GF-D8 (cell line): ENCODE results near the gene LRRC28.

Source experiments
- DNase-seq: peaks from one replicate; lab custom pipeline; 2025; lab: John Stamatoyannopoulos, UW

LRRC28 gene

DNA sequence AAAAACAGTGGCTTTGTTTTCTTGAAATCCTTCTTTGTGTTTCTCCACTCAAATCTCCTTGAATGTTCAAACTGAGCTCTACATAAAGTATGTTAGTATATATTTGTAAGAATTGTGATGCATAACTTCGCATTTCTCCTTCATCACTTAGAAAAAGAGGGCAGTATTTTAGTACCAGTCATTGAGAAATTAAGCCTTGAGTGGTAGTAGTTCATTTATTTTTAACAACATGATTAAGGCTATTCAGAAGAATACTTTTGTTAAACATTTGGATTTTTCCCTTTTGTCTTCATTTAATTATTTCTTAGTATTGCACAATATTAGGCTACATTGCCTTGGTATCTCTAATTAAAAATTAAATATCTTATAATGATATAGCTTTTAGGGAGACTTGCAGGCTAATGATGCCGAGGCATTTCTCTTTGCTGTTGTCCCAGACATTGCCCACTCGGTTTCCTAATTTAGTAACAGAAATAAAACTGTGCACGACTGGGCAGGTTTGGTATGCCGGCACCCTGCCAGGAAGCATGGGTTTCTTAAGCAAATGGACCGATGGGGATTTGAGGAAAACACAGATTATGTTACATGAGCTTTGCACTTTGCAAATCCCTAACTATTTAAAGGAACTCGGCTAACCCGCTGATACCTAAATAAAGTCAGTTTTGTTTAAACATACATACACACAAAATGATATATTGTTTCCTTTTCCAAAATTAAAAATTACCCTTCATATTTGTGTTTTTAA, 54.7 kb downstream of the LRRC28 start:
- no peak for DNase-seq

DNA sequence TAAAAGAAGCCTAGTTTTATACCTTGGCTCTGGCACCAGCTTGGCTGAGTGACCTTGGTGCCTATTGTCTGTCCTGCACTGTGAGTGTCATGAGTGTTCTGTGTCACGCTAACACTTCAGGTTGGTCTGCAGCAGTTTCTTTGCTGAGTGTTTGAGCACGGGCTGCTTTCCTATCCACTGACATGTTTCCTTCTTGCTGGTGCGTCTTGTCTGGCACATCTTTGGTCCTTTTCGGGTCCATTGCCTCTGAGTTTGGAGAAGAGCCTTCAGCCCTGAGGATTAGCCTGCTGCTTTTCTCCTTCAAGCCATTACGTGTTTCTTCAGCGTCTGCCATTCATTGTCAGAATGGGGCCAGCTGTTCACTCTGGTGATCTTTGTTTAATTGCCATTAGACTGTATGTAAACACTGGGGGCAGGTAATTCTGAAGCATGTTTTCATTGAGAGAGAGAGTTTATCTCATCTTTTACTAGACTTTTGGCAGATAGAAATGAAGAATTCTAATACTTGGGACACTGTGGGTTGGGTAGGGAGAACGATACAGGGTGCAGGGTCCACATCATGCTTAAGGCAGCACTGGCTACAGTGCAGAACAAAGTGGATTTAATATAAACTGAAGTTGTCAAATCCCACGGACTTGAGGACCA, 55.5 kb downstream of the LRRC28 start:
- DNase-seq, result no peak

- no peak for DNase-seq
These were observed 56.5 kb downstream of the LRRC28 start for GRCh38 chr15:99307735-99308134.

DNA sequence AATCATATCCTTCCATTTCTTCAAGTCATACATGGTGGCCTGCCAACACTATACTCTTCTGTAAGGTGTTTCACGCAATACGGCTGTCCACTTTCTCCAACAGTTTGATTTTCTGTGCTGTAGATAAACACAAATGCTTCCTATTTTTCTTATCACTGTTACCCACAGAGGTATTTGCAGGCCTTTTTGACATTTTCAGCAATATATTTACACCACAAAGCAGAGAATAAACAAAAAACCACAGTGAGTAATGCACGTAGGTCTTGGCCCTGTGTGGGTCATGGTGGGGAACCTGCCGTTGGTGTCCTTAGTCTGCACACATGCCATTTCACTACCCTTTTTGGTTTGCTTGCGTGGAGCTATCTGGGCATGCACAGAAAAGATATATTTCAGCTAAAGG, 59.5 kb downstream of the LRRC28 start:
- DNase-seq, result no peak

- no peak for DNase-seq
These were observed 60.9 kb downstream of the LRRC28 start for GRCh38 chr15:99312228-99312627.

GRCh38 chr15:99312794-99313193, 61.5 kb downstream of the LRRC28 start:
- no peak for DNase-seq

GRCh38 chr15:99315636-99316035, 64.4 kb downstream of the LRRC28 start:
- no peak for DNase-seq

GRCh38 chr15:99320374-99321215, 69.3 kb downstream of the LRRC28 start:
- no peak for DNase-seq

DNA sequence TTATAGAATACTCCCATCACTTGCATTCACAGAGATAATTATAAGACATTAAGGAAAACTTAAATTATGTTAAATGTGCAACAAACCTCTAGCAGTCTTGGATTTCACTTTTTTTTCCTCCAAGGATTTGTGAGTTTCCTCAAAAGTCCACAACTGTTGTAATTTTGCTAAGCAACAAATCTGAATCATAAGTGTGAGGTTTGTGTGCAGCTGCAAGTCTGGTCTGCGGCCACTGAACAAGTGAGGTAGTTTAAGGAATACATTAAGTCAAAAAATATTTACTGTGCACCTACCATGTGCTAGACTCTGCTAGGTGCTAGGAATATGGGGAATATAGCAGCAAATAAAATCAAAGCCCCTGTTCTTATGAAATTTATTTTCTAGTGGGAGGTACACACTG, 70.2 kb downstream of the LRRC28 start:
- DNase-seq, result no peak

- DNase-seq, result no peak
These were observed 71.5 kb downstream of the LRRC28 start for GRCh38 chr15:99322643-99323405.

DNA sequence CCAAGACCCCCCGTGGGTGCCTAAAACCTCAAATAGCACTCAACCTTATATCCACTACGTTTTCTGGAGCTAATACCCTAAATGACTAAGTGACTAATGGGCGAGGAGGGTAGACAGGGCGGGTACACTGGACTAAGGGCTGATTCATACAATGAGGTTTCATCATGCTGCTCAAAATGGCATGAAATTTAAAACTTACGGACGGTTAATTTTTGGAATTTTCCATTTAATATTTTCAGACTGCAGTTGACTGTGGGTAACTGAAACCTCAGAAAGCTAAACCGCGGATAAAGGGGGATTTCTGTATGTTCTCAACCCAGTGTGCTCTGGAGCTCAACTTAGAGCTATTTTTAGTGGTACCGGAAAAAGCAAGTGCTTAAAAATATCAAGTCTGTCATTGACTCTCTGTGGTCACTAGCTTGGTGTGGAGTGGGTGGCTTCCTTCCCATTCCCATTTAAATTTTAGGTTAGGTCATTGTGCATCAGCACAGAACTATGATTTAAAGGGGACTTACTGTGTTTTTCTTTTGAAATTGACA, 72.9 kb downstream of the LRRC28 start:
- DNase-seq, result no peak

GRCh38 chr15:99324700-99325099, 73.4 kb downstream of the LRRC28 start:
- no peak for DNase-seq

GRCh38 chr15:99326235-99326634, 75.0 kb downstream of the LRRC28 start:
- DNase-seq, result no peak

DNA sequence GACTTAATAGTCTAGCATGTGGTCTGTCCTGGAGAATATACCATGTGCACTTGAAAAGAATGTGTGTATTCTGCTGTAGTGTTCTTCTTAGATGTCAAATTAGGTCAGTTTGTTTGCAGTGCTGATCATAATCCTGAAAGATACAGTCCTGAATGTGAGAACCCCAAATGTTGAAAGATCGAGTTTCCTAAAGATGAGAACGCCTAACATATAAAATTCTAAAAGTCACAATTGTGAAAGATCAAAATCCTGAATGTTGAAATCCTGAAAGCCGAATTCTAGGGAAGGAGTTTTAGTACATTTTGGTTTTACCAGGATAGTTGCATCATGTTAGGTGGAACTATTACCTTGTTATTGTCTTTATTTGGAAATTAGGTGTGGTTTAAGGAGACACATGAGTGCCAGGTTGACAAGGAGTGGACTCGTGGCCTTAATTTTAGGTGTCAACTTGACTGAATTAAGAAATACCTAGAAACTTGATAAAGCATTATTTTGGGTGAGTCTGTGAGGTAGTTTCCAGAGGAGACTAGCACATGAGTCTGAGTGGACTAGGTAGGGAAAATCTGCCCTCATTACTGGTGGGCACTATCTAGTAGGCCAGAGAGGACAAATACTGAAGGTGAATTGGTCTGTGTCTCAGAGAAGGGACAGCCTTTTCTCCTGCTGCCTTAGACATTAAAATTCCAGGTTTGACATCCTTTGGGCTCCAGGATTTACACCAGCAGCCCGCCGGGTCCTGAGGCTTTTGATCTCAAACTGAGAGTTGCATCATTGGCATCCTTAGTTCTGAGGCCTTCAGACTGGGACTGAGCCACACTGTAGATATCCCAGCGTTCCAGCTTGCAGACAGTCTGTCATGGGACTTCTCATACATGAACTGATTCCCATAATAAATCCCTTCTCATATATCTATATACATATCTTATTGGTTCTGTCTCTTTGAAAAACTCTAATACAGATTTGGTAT, 77.1 kb downstream of the LRRC28 start:
- DNase-seq, result no peak

- no peak for DNase-seq
These were observed 80.1 kb downstream of the LRRC28 start for GRCh38 chr15:99331381-99331780.

GRCh38 chr15:99333413-99333812, 82.1 kb downstream of the LRRC28 start:
- no peak for DNase-seq

GRCh38 chr15:99333981-99334380, 82.7 kb downstream of the LRRC28 start:
- no peak for DNase-seq

DNA sequence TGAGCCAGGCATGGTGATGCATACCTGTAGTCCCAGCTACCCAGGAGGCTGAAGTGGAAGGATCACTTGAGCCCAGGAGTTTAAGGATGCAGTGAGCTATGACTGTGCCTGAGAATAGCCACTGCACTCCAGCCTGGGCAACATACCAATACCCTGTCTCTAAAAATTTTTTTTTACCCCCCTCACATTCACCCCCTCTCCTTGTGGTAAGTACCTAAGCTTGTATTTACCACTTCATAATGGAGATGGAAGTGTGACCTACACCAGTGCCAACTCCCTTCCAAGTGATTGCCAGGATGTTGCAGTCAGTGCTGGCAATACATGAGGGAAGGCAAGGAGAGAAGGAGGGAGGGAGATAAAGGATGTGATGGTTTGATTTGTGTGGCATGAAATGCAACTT, 84.2 kb downstream of the LRRC28 start:
- no peak for DNase-seq

DNA sequence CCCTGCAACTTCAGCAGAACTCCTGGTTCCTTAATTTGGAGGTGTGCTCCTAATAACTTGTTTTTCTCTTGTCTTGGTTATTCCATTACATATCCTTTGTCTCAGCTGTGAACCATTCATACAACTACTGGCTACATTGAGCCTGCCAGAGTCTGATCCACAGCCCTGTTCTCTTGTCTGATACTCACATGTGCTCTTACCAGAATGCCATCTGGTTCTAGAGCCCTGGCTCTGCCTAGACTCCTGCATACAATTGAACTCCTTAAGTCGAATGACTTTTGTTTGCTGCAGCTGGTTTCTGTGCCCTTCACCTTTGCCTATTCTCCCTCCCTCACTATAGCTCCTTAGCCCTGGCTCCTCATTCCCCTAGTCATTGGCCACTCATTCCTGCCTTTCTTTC, 85.5 kb downstream of the LRRC28 start:
- no peak for DNase-seq

DNA sequence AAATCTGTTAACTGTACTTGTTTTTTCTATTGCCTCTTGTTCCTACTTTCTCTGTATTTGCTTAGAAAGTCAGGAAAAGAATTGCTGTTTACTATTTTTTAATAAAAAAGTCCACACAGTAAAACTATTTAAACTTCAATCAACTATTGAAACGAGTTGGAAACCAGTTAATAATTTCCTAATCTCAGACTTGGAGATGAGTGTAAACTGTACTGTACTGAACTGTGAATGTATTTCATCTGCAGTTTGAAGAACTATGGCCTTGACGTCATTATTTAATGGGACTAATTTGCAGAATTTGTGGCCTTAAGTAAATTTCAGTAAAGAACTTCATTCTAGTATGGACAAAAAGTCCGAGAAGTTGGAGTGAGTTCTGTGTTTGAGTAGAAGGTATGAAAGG, 89.1 kb downstream of the LRRC28 start:
- DNase-seq, result no peak

- DNase-seq, result no peak
These were observed 90.5 kb downstream of the LRRC28 start for GRCh38 chr15:99341786-99342185.
